ENCODE results near the gene CHEK1.

CHEK1 gene

GRCh38 chr11:125603207-125603606 lies 21.8 kb upstream of the CHEK1 start:
- no peak for DNase-seq
- Mint-ChIP-seq H3K36me3 (ENCODE audit: low read depth) (peaks cover 92% of the 10 kb centered on the region), H3K27me3 (no peaks in the 10 kb centered on the region), H3K9me3 (no peaks in the 10 kb centered on the region), H3K4me1 (ENCODE audit: low read depth) (peaks cover 3% of the 10 kb centered on the region), H3K4me3 (no peak overlapping the region), H3K27ac (no peak overlapping the region)

DNA sequence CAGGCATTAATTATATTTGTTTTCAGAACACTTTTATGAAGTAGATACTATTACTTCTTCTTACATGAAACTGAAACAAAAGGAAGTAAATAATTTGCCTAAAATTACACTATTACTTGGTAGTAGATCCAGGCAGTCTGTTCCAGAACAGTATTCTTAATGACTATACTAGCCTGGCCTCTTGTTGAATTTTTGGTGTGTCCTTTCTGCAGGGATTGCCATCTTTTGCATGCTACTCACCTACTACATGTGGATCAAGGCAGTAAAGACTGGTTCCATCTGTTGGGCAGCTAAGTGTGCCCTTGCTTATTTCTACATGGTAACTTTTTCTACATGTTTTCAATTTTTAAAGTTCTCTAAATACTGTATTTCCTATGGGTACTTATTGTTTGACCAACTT lies 19.5 kb upstream of the CHEK1 start:
- Mint-ChIP-seq H3K36me3 (ENCODE audit: low read depth) (peaks cover 96% of the 10 kb centered on the region), H3K4me3 (no peak overlapping the region), H3K4me1 (ENCODE audit: low read depth) (peaks cover 3% of the 10 kb centered on the region), H3K27me3 (no peaks in the 10 kb centered on the region), H3K27ac (no peak overlapping the region), H3K9me3 (no peaks in the 10 kb centered on the region)
- DNase-seq: no peak

DNA sequence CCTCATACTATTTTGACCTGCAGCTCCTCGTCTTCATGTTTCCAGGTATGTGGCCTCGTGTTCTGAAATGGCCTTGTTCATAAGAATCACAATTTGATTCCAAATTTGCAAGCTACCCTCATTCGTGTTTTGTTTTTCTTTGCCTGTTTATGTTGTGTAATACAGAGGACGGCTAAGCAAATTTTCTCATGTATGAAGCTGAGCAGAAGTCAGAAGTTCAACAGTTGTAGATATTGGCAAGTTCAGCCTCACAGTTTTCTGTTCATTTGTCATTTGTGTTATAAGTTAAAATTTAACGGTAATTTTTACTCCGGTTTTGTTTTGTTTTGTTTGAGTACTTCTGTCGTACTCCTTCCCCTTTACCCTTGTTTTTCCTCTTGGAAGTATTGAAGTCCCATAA lies 15.4 kb upstream of the CHEK1 start:
- Mint-ChIP-seq H3K27me3 (no peaks in the 10 kb centered on the region), H3K9me3 (no peaks in the 10 kb centered on the region), H3K4me1 (ENCODE audit: low read depth) (peaks cover 2% of the 10 kb centered on the region), H3K36me3 (ENCODE audit: low read depth) (peaks cover 95% of the 10 kb centered on the region), H3K27ac (no peak overlapping the region), H3K4me3 (no peak overlapping the region)
- no peak for DNase-seq

GRCh38 chr11:125618383-125618782 lies 6.6 kb upstream of the CHEK1 start:
- Mint-ChIP-seq H3K9me3 (no peaks in the 10 kb centered on the region), H3K36me3 (ENCODE audit: low read depth) (peaks cover 97% of the 10 kb centered on the region), H3K4me1 (ENCODE audit: low read depth) (no peaks in the 10 kb centered on the region)

DNA sequence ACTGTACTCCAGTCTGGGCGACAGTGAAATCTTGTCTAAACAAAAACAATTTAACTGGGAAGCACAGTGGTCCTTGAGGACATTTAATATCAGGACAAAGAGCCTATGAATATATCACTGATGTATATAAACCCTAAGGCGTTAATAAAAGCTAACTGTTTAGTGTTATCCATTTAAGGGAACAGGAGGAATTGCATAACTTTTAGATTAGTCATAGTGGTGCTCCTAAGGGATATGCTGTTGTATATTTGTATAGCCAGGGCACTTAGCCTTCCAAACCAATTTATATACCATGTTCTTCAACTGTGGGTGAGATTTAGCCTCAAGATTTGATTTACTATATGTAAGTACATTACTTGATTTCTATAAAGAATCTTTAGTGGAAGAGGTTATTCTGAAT lies 3.0 kb upstream of the CHEK1 start:
- Mint-ChIP-seq H3K9me3 (no peaks in the 10 kb centered on the region), H3K27ac (peak overlapping the region; percentile 22), H3K4me3 (no peak overlapping the region), H3K27me3 (no peaks in the 10 kb centered on the region), H3K4me1 (ENCODE audit: low read depth) (peaks cover 16% of the 10 kb centered on the region), H3K36me3 (ENCODE audit: low read depth) (peaks cover 95% of the 10 kb centered on the region)
- no peak for DNase-seq

More at GRCh38 chr11:125618383-125618782, 6.6 kb upstream of the CHEK1 start:
- Mint-ChIP-seq H3K27ac (no peak overlapping the region), H3K27me3 (no peaks in the 10 kb centered on the region), H3K4me3 (no peak overlapping the region)
- DNase-seq: no peak

DNA sequence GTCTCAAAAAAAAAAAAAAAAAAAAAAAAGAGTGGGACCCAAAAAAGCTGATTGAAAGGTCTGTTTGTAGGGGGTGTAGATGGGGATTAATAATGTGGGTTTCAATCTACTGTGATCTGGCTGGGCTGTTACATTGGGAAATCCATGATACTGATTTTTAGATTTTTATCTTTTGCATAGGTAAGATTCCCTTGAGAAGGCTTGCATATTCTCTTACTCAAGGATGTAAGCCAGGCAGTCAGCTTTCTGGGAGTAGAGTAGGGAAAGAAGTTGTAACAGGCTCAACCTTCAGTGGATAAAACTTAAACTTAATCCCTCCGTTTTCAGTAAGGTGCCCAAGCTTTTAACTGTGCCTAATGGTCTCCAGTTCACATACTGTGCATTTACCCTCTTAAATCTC lies 1.9 kb upstream of the CHEK1 start:
- no peak overlapping the region for H3K4me3 Mint-ChIP-seq
- peak overlapping the region; percentile 41 for H3K27ac Mint-ChIP-seq
- no peaks in the 10 kb centered on the region for H3K27me3 Mint-ChIP-seq

GRCh38 chr11:125625225-125625629 lies 264 bp downstream of the CHEK1 start:
- H3K27me3 Mint-ChIP-seq: no peaks in the 10 kb centered on the region
- H3K9me3 Mint-ChIP-seq: no peaks in the 10 kb centered on the region
- no peak for DNase-seq
- peak overlapping the region; percentile 98 for H3K27ac Mint-ChIP-seq
- H3K4me3 Mint-ChIP-seq: peak overlapping the region; percentile 92
- peaks cover 92% of the 10 kb centered on the region for H3K36me3 Mint-ChIP-seq (ENCODE audit: low read depth)
- peaks cover 25% of the 10 kb centered on the region for H3K4me1 Mint-ChIP-seq (ENCODE audit: low read depth)

More for the DNA sequence above, 1.9 kb upstream of the CHEK1 start:
- Mint-ChIP-seq H3K36me3 (ENCODE audit: low read depth) (peaks cover 95% of the 10 kb centered on the region), H3K9me3 (no peaks in the 10 kb centered on the region), H3K4me1 (ENCODE audit: low read depth) (peaks cover 25% of the 10 kb centered on the region)
- no peak for DNase-seq

DNA sequence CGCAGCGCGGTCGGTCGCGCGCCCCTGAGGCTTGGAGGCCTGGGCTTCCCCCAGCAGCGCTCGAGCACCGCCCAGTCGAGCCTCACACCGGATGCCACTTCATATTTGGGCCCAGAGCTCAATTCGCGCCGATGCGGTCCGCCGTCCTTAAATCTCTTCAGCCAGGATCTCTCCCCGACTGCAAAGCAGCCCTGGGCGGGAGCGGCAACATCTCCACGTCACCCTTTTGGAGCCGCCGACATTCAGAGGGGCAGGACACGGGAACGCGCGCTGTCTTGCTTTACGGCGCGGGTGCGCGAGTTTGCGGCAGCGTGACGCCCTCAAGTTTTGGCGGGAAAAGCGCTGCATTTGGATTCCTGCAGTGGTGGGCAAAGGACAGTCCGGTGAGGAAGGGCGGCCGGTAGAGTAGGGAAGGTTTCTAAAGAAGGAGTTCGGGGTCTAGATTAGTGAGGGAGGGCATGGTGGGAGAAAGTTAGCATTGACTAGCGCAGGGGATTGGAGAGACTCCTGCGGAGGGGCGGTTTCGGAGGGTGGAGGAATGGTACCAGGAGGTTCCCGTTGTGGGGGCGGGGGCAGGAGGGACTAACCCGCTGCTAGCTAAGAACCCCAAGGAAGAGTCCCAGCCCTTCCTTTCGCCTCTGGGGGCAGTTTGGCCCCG lies 796 bp downstream of the CHEK1 start:
- H3K27ac Mint-ChIP-seq: peak overlapping the region; percentile 98
- H3K4me3 Mint-ChIP-seq: peak overlapping the region; percentile 92
- H3K9me3 Mint-ChIP-seq: no peaks in the 10 kb centered on the region

GRCh38 chr11:125626288-125626950 lies 1.5 kb downstream of the CHEK1 start:
- Mint-ChIP-seq H3K4me1 (ENCODE audit: low read depth) (peaks cover 26% of the 10 kb centered on the region), H3K27ac (peak overlapping the region; percentile 98), H3K27me3 (no peaks in the 10 kb centered on the region), H3K4me3 (peak overlapping the region; percentile 92), H3K36me3 (ENCODE audit: low read depth) (peaks cover 88% of the 10 kb centered on the region), H3K9me3 (no peaks in the 10 kb centered on the region)
- DNase-seq: no peak

More for the DNA sequence above, 796 bp downstream of the CHEK1 start:
- Mint-ChIP-seq H3K27me3 (no peaks in the 10 kb centered on the region), H3K4me1 (ENCODE audit: low read depth) (peaks cover 25% of the 10 kb centered on the region), H3K36me3 (ENCODE audit: low read depth) (peaks cover 90% of the 10 kb centered on the region)
- peak; percentile 92 for DNase-seq

- no peak for DNase-seq
- Mint-ChIP-seq H3K27me3 (no peaks in the 10 kb centered on the region), H3K4me3 (peak overlapping the region; percentile 92), H3K36me3 (ENCODE audit: low read depth) (peaks cover 87% of the 10 kb centered on the region), H3K9me3 (no peaks in the 10 kb centered on the region), H3K4me1 (ENCODE audit: low read depth) (peaks cover 26% of the 10 kb centered on the region), H3K27ac (peak overlapping the region; percentile 98)
Observed at GRCh38 chr11:125627236-125627910, 2.4 kb downstream of the CHEK1 start.

DNA sequence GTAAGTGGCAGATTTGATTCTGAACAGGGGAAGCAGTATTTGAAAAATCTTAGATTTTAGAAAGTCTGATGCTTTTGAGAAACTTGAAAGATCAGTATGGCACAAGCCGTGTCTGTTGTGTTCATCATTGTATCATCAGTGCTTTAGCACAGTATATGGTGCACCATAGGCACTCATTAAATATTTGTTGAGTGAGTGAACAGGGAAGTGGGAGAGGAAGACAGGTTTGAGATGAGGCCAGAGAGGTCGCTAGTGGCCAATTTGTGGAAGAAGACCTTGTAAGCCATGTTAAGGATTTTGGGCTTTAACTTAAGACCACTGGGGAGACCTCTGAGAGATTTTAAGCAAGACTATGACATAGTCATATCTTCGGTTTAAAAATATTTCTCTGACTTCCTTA lies 12.9 kb downstream of the CHEK1 start:
- no peak for DNase-seq
- no peaks in the 10 kb centered on the region for H3K9me3 Mint-ChIP-seq
- H3K27me3 Mint-ChIP-seq: no peaks in the 10 kb centered on the region
- no peak overlapping the region for H3K27ac Mint-ChIP-seq
- H3K36me3 Mint-ChIP-seq (ENCODE audit: low read depth): peaks cover 92% of the 10 kb centered on the region
- no peak overlapping the region for H3K4me3 Mint-ChIP-seq
- no peaks in the 10 kb centered on the region for H3K4me1 Mint-ChIP-seq (ENCODE audit: low read depth)

DNA sequence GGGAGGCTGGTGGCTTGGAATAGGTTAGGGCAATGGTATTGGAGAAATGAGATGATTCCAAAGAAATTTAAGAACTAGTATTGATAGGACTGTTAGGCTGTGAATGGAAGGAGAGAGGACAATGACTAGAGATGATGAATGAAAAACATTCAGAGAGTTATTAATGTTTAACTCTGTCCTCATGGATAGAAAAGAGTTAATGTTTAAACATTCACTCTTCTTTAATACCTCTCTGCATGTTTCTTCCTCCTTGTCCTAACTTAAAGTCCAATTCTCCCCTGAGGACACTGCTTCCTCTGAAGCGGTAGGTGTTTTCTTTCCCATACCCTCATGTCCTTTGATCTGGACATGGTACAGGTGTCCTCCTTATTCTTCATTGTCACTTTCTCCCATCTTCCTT lies 13.4 kb downstream of the CHEK1 start:
- DNase-seq: no peak
- H3K27me3 Mint-ChIP-seq: no peaks in the 10 kb centered on the region
- H3K9me3 Mint-ChIP-seq: no peaks in the 10 kb centered on the region
- no peaks in the 10 kb centered on the region for H3K4me1 Mint-ChIP-seq (ENCODE audit: low read depth)
- no peak overlapping the region for H3K4me3 Mint-ChIP-seq
- H3K27ac Mint-ChIP-seq: no peak overlapping the region
- H3K36me3 Mint-ChIP-seq (ENCODE audit: low read depth): peaks cover 87% of the 10 kb centered on the region

DNA sequence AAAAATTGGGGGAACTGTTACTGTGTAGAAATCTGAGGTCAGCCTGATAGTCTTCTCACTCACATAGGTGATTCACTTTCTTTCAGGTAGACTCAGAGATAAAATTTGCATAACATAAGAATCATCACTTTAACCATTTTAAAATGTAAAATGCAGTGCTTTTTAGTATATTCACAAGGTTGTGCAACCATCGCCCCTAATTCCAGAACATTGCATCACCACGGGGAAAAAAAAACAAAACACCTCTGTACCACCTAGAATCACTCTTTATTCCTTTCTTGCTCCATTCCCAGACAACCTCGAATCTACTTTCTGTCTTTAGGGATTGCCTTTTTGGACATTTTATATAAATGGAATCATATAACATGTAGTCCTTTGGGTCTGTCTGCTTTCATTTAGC lies 20.9 kb downstream of the CHEK1 start:
- Mint-ChIP-seq H3K4me1 (ENCODE audit: low read depth) (peaks cover 12% of the 10 kb centered on the region), H3K27me3 (no peaks in the 10 kb centered on the region), H3K9me3 (no peaks in the 10 kb centered on the region), H3K36me3 (ENCODE audit: low read depth) (peaks cover 92% of the 10 kb centered on the region), H3K4me3 (no peak overlapping the region), H3K27ac (no peak overlapping the region)
- DNase-seq: no peak

DNA sequence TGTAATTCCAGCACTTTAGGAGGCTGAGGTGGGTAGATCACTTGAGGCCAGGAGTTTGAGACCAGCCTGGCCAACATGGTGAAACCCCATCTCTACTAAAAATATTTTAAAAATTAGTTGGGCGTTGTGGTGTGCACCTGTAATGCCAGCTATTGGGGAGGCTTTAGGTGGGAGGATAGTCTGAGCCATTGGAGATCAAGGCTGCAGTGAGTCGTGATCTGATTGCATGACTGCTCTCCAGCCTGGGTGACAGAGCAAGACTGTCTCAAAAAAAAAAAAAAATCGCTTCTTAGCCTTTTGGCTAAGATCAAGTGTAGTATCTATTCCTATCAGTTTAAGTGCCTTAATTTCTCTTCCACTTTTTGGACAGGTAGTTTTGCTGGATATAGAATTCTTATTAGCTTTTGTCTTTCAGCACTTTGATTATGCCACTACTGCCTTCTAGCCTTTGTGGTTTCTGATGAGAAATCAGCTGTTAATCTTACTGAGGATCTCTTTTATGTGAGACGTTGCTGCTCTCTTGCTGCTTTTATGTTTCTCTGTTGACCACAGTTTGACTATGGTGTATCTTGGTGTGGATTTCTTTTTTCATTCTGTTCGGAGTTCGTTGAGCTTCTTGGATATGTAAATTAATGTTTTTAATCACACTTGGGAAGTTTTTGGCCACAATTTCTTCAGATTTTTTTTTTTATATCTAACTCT lies 24.7 kb downstream of the CHEK1 start:
- Mint-ChIP-seq H3K4me1 (ENCODE audit: low read depth) (peaks cover 12% of the 10 kb centered on the region), H3K27ac (peak overlapping the region; percentile 71), H3K27me3 (no peaks in the 10 kb centered on the region), H3K36me3 (ENCODE audit: low read depth) (peaks cover 94% of the 10 kb centered on the region), H3K4me3 (no peak overlapping the region), H3K9me3 (no peaks in the 10 kb centered on the region)
- no peak for DNase-seq

Measured in activated T-cell treated with anti-CD3 and anti-CD28 coated beads, Interleukin-2, amount 50 U/mL, for 24 hours (primary cell).